Endometrial microvascular endothelial cells (primary cell): ENCODE data around the gene CRIP2. TPM values are rescaled to one million over a fixed set of nuclear protein-coding genes. Genes with fewer than 3 reads are reported as not detected.

Experiments used
- in situ Hi-C: cut with HindIII; loops from 2 replicates; pipeline ENCODE4 v1.10.0; 2017; ENCODE audit warnings: low sequenced_read_pairs, low pct_unique_long_range_greater_than_20kb; ENCODE audit errors: inconsistent ontology term
- total RNA-seq: library from RNA; depleted of rRNA; stranded (reverse); fragments of >200 nt; gene quantifications from one replicate; pipeline ENCODE4 v1.2.3, GENCODE V29; 2015; ENCODE audit errors: inconsistent ontology term

CRIP2 gene, protein sequence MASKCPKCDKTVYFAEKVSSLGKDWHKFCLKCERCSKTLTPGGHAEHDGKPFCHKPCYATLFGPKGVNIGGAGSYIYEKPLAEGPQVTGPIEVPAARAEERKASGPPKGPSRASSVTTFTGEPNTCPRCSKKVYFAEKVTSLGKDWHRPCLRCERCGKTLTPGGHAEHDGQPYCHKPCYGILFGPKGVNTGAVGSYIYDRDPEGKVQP
- 262 TPM for total RNA-seq

DNA sequence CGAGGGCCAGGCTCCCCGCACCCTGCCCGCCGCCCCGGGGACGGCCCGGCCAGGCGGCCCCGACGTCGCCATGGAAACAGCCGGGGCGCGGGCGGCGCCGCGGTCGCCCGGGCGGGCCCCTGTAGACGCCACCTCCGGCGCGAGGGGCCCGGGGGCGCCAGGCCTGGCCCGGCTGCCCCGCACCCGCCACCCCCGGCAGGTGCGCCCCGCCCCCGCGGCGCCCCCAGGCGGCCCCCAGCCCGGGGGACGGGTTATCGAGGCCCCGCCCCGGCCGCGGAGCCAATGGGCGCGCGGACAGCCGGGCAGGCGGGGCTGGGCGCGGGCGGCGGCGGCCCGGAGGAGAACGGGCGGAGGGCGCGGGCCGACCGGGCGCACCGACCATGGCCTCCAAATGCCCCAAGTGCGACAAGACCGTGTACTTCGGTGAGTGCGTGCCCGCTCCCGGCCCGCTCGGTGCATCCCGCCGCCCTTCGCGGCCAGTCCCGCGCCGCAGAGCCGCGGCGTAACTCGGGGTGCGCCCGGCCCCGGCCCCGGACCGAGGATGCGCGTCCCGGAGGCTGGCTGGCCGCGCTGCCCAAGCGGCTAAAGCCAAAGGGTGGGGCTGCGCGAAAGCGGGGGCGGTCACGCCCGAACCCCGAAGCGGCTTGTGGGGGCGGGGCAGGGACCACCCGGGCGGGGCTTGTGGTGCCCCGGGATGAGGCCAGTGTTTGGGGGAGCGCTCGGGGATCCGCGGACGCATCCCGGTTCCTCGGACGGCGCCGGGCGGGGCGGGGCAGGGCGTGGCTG lies at the start of gene CRIP2:
Gene CRIP2, plus strand, starts transcription at position 339 of the 786 bp plus-strand sequence. Its CDS starts 42 bp downstream, at position 381.
- in situ Hi-C loops, result no loop called here

DNA sequence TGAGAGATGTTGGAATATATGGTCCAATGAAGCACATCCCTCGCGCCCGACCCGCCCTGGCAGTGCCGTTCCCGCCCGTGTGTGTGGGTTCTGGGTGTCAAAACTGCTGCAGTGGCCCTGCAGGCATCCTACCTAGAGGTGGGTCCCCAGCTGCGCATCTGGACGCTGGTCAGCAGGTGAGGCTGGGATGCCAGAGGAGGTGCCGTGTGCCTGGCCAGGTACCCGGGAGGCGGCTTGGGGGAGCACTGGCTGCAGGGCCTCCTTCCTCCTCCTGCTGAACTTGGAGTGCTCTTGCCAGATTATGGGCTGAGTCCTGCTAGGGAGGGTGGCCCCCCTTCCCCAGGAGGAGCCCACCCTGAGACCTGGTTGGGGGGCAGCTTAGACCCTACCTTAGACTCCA lies 49.8 kb upstream of the CRIP2 start:
- in situ Hi-C loops, result no loop called here

DNA sequence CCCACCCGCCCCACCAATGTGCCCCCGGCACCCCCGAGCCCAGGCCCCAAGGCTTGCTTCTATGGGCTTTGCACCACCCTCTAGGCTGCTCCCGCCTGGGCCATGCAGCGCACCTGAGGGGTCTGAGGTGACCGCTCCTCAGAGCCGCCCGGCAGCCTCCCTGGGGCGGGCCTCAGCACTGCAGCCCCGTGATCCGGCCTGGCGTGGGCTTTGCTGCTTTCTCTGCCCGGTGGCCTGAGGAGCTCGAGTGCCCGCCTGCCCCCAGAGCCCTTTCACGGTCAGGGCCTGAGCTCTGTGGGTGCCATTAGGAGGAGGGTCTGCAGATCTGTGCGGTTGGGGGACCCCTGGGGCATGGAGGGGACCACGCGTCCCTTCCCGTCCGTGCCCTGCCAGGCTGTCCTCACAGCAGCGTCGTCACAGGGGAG lies 48.8 kb upstream of the CRIP2 start:
- in situ Hi-C loops, result no loop called here

DNA sequence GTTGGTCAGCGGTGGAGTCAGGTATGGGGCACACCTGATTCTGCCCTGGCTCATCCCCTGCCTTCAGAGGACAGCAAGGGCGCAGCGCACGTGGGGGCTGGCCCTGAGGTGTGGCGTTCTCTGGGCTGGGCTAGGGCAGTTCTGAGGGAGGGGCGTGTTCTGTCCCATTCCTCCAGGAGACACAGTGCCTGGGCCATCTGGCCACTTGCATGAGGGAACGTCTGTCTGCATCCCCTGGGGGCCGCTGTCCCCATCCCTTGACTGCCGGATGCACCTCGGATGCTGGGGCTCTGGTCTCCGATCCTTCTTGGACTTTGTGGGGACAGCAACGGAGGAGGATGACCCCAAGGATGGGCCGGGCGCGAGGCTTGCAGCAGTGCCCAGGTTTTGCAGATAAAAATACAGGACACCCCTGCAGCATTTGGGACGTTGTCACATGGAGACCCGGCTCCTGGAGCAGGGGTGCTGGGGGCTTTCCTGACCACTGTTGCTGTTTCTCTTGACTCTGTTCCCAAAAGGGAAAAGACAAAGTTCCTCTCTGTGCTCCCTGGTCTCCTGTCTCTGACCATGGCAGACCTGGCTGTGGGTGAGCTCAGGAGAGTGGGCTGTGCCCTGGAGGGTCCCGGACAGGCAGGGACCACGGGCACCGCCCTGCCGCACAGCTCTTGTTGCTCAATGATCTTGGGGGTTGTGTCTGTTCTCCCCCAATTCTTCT lies 48.0 kb upstream of the CRIP2 start:
- in situ Hi-C loops, result no loop called here

DNA sequence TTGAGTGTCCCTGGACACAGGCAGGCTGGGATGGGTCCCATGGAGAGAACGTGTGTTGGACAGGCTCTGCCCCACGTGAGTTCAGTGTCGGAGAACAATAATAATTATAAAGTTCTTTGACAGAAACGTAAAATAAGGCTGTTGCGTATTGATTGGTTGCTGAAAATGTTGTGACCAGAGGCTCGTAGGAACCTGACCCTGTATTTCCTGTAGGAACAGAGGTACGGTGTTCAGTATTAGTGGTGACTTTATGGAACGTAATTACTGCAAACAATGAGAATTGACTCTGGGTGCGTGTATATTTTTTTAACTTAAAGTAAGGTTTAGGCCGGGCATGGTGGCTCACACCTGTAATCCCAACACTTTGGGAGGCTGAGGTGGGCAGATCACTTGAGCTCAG lies 47.2 kb upstream of the CRIP2 start:
- in situ Hi-C loops, result no loop called here

DNA sequence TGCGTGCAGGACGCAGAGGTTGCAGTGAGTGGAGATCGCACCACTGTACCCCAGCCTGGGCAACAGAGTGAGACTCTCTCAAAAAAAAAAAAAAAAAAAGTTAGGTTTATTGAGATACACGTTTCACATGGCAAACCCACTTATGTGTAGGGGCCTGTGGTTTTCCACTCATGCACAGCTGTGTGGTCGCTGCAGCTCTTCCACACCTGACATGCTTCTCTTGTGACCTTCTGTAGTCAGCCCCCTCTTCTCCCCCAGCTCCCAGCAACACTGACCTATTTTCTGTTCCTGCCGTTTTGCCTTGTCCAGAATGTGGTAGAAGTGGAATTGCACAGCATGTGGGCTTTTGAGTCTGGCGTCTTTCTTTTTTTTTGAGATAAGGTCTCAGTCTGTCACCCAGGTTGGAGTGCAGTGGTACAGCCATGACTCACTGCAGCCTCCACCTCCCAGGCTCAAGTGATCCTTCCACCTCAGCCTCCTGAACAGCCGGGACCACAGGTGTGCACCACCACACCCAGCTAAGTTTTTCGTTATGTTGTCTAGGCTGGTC lies 46.6 kb upstream of the CRIP2 start:
- in situ Hi-C loops, result no loop called here

DNA sequence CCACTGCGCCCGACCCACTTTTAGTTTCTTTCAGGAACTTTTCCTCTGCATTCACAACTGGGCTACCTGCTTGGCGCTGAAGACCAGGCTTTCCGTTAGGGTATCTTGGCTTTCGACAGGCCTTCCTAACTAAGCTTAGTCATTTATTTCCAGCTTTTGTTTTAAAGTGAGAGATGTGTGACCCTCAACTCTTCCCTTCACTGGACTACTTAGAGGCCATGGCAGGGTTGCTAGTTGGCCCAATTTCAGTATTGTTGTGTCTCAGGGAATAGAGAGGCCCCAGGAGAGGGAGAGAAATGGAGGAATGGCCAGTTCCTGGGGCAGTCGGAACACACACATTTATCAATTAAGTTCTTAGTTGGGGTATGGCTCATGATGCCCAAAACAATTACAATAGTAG lies 44.6 kb upstream of the CRIP2 start:
- in situ Hi-C loops, result no loop called here

DNA sequence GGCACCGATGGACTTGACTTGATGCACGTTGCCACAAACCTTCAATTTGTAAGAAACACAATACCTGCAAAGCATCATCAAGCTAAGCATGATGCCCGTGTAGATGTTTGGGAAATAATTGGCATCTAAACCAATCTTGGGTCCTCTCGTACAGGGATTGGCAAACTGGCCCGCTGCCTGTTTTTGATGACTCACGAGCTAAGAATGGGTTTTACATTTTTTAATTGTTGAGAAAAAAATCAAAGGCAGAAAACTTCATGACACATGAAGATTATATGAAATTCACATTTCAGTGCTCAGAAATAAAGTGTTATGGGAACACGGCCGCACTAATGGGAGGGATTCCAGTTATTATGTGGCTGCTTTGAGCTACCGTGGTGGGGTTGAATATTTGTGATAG lies 44.1 kb upstream of the CRIP2 start:
- in situ Hi-C loops, result no loop called here

DNA sequence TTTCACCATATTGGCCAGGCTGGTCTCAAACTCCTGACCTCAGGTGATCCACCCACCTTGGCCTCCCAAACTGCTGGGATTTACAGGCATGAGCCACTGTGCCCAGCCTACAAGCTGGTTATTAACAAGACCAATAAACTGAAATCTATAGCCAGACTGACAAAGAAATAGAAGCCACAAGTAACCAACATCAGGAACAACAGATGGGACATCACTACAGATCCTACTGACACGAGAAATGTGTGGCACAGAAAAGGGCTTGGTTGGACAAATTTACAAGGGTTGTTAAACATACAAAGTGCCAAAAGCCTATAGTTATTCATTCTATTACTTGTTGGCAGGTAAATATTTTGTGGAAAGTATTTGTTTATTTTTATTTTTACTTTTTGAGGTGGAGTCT lies 43.4 kb upstream of the CRIP2 start:
- in situ Hi-C loops, result no loop called here

DNA sequence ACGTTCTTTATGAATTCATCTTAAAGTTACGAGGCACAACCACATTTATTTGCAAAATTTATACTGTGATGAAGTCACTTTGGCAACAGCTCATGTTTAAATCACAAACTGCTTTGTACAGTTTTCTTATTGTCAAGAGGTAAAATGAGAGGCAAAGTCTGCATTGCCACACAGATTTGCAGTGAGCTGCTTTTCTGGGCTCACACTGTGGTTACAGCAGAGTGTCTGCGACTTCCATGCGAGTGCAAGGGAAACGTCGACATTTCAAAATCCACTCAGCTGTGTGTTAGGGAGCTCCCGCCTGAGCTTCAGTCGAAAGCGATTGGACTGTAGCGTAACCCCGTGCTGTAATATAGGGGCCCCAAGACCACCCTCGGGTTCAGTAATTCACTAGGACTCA lies 42.0 kb upstream of the CRIP2 start:
- in situ Hi-C loops, result no loop called here

DNA sequence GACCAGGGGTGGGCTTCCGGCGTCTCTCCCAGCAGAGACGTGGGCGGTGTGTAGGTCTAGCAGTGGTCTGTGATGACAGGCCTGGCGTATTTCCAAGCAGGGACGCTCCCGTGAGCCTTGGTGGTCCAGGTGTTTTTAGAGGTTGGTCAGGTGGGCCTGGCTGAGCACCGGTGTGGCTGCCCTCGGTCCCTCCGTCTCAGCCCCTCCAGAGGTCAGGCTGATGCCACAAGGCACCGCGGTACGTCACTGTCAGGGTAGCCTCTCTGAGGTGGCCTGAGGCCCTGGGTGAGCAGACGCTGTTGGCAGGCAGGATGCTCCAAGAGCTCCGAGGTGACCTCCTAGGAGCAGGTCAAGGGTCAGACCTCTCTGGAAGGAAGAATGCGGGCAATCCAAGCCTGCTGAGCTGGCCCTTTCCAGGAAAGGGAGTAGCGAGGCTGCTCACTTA lies 41.4 kb upstream of the CRIP2 start:
- in situ Hi-C loops, result no loop called here

DNA sequence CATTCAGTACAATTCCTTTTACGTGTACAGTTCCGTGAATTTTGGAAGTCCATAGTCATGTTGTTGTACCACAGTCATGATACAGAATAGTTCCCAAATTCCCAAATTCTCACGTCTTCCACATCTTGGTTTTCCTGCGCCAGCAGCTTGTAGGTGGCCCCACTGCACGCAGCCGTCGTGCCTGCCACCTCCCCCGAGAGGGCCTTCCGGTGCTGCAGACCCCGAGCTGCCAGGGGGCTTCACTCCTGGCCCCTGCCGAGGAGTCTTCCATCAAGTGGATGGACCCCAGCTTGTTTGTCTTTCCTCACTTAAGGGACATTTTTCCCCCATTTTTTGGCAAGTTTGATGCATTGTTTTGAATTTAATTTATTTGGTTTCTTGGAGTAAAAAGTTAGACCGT lies 38.2 kb upstream of the CRIP2 start:
- in situ Hi-C loops, result no loop called here

DNA sequence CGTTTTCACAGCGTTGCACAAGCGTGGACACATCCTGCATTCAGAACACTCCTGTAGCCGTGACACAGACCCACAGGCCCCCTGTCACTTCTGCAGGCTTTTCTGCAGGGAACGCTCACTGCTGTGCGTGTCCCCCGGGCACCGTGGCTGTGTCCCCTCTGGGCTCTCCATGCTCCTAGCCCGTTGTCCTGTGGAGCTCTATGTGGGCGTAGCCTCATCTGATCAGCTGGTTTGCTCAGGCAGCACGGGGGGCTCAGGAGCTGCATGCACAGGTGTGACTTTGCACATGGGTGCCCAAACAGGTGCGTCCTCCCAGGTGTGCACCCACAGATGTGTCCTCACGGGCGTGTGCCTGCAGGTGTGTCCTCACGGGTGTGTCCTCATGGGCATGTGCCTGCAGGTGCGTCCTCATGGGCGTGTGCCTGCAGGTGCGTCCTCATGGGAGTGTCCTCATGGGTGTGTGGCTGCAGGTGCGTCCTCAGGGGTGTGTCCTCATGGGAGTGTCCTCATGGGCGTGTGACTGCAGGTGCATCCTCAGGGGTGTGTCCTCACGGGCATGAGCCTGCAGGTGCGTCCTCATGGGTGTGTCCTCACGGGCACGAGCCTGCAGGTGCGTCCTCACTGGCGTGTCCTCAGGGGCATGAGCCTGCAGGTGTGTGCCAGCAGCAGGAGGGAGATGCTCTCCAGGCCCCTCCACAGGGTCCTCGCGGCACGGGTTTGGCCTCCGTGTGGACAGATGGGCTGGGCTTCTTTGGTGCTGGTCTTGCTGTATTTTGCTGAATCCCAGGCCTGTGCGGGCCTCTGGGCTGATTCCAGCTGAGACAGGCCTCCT lies 37.5 kb upstream of the CRIP2 start:
- in situ Hi-C loops, result no loop called here

DNA sequence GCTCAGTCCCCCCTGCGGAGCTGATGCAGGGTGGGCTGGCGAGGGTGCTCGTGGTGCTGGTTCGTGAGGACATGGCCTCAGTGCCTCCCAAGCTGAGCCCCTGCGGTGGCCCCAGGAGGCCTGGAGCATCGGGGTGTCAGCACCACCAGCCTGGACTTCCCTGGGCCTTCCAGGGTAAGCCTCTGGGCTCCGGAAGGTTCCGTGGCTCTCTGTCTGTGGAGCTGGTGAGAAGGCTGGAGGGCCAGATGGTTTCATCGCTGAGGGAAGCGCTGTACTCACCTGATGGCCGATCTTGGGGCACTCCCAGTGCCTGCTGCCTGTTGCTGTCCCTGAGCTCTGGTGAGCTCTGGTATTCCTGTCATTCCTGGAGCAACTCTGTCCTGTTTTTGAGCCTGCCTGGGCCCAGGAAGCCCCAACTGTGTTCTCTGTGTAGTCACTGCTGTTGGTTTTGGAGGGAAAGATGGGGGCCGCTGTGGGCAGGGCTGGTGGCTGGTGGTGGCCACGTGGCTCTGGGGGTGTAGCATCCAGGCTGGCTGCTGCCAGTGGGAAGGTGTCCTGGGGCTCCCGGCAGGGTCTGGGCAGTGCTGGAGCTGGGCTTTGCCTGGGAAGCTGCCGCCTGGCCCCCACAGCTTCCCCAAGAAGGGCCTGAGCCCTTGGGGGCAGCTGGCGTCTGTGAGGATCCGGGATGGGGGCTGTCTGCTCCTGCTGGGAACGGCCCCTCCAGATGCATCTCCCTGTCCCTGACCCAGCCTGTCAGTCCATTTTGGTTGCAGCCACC lies 36.7 kb upstream of the CRIP2 start:
- in situ Hi-C loops, result no loop called here

DNA sequence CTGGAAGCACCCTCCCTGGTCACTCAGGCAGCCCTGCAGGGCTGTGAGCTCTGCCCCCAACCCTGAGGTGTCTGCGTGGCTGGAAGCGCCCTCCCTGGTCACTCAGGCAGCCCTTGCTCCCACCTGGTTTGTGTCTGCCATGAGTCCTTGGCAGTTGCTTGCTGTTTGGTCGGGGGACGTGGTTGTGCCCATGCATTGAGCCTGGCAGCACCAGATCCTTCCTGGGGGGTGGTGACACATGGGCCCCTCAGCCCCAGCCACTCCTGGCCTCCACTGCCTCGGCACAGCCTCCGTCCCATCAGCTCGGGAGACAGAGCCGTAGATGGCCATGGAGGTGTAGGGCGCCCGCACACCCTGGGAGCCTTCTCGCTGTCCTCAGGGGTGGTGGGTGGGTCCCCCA lies 35.4 kb upstream of the CRIP2 start:
- in situ Hi-C loops, result no loop called here

DNA sequence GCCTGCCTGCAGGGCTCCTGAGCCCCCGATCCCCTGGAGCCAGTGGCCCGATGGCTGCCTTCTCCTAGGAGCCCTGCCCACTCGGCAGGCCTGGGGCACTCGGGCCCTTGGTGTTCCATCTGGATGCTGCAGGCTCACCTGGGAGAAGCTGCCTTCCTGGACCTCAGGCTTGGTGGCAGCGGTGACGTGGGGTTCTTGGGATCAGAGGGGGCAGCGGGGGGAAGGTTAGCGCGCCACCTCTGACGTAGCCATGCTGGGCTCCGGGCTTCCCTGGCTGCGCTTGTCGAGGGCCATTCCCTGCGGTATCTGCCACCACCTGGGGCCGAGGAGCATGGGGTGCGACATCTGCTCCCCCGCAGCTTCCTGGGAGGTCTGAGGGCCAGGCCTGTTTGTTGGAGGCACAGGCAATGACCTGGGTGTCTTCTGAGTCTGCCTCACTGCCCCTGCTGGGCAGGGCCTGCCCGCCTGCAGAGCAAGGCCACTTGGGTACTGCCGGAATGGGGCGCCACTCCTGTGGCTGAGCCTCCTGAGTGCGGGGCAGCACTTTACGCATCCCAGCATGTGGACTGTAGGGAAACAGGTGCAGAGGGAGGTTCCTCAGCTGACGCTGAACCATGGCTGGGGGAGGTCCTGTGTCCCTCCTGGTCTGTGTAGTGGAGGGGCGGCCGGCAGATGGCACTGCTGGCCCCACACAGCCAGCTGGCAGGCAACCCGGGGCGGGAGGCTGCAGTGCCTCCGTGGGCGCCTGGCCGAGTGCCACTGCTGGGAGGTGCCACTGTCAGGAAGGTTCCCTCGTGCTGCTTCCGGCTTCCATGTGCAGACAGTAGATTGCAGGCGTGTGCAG lies 34.7 kb upstream of the CRIP2 start:
- in situ Hi-C loops, result no loop called here

DNA sequence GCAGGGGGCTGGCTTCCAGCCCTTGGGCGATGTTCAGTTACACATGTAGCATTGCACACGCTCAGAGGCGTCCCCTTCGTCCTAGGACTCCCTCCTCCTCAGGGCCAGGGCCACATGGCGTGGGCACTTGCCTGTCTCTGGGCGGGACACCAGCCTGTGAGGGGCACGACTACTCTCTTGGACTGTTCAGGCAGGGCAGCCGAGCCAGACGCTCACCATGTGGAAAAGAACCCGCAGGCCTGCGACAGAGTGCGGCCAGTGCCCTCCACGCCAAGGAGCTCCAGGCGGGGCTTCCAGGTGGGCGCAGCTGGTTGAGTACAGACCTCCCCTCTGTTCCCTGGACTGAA lies 34.1 kb upstream of the CRIP2 start:
- in situ Hi-C loops, result no loop called here
